ENCODE measurements around the gene CXCL10. TPM values are rescaled to one million over a fixed set of nuclear protein-coding genes. Genes with fewer than 3 reads are reported as not detected.

The CXCL10 gene
- total and polyA plus RNA-seq, 10 of the 15 experiments (the other 5 are each of a cell fraction or from before 2014, with no cell fraction given): 0.46 to 19.5 (median 2.6) TPM

GRCh38 chr4:76055016-76055415, 31.7 kb upstream of the CXCL10 start (continued):
- TF ChIP-seq PBX3 (IDR thresholded peaks at IDR 0.05; ENCODE audit: insufficient replicate concordance, low read depth, low read length) (no peak), CBX3 (IDR thresholded peaks at IDR 0.05; ENCODE audit: borderline replicate concordance, low read depth) (no peak), FOXM1 (IDR thresholded peaks at IDR 0.05; ENCODE audit: low read depth, low read length) (no peak), JUND (IDR thresholded peaks at IDR 0.05; ENCODE audit: low read depth, low read length) (peak; percentile 85), ZZZ3 (IDR thresholded peaks at IDR 0.05; ENCODE audit: control insufficient read depth, insufficient read length, low read depth) (no peak), HDAC6 (IDR thresholded peaks at IDR 0.05; ENCODE audit: unreplicated experiment) (no peak), CHD1 (IDR thresholded peaks at IDR 0.05; ENCODE audit: low read depth, low read length) (no peak), NFYB (IDR thresholded peaks at IDR 0.05; ENCODE audit: insufficient read depth, low read depth, low read length) (no peak), SREBF1 (IDR thresholded peaks at IDR 0.05; ENCODE audit: low read length) (peak; percentile 31; the same call in 1 of the 2 replicates), RBBP5 (conservative IDR thresholded peaks at IDR 0.05) (no peak), CBFB (IDR thresholded peaks at IDR 0.05; ENCODE audit: low read depth) (no peak), NBN (IDR thresholded peaks at IDR 0.05) (peak; percentile 63), NR2C2 (IDR thresholded peaks at IDR 0.05; ENCODE audit: borderline replicate concordance, control insufficient read depth, insufficient read length, low read depth) (no peak), DPF2 (IDR thresholded peaks at IDR 0.05) (peak; percentile 94), ZBTB33 (IDR thresholded peaks at IDR 0.05) (no peak), MEF2A (IDR thresholded peaks at IDR 0.05; ENCODE audit: insufficient read depth, low read depth, low read length) (peak; percentile 53; the same call in 1 of the 2 replicates), ZBTB40 (IDR thresholded peaks at IDR 0.05; ENCODE audit: borderline replicate concordance) (no peak), CEBPB (IDR thresholded peaks at IDR 0.05; ENCODE audit: borderline replicate concordance in 1 of 2, low read depth in 2 of 2, low read length in 2 of 2) (no peak), SMARCA5 (IDR thresholded peaks at IDR 0.05) (no peak), ELK1 (IDR thresholded peaks at IDR 0.05; ENCODE audit: low read depth, low read length) (no peak), NR2C1 (IDR thresholded peaks at IDR 0.05) (no peak), BACH1 (IDR thresholded peaks at IDR 0.05; ENCODE audit: borderline replicate concordance) (no peak; the same call in 1 of the 2 replicates)

Measured in GM12878 (cell line).